Activated T-cell treated with anti-CD3 and anti-CD28 coated beads, Interleukin-2, amount 50 U/mL, for 4 hours (primary cell): ENCODE results near the gene GPR179. TPM values are rescaled to one million over a fixed set of nuclear protein-coding genes. Genes with fewer than 3 reads are reported as not detected.
A peak's percentile ranks its signal among the peaks of the same experiment; 100 is the strongest.
"Not testable (repeated sequence)": the region's sequence is repeated elsewhere in the genome, so short reads cannot be mapped to it uniquely, and the experiment has no call there.

Experiments used
- ATAC-seq, 2 donors: fragments of 200-7000 bp; cut with Tn5 transposase; one replicate each; pipeline ENCODE4 v1.10.0; 2021
- DNase-seq: peaks from one replicate; pipeline ENCODE4 v3.0.0-alpha.2; 2020
- H3K27me3 Mint-ChIP-seq: one replicate; pipeline ENCODE4 v1.8.0; 2021; ENCODE audit warnings: low read depth, mixed read lengths
- H3K36me3 Mint-ChIP-seq: one replicate; pipeline ENCODE4 v1.8.0; 2022; ENCODE audit warnings: mixed read lengths; ENCODE audit not compliant: insufficient read depth
- H3K4me1 Mint-ChIP-seq: one replicate; pipeline ENCODE4 v1.8.0; 2021; ENCODE audit warnings: low read depth, mixed read lengths
- H3K4me3 Mint-ChIP-seq: one replicate; pipeline ENCODE4 v1.8.0; 2021; ENCODE audit warnings: mild to moderate bottlenecking, moderate library complexity, mixed read lengths
- H3K9me3 Mint-ChIP-seq: one replicate; pipeline ENCODE4 v1.8.0; 2021; ENCODE audit warnings: mixed read lengths
- total RNA-seq, 3 donors: library from RNA; stranded (reverse); gene quantifications; one replicate each; pipeline ENCODE4 v1.2.1, GENCODE V29; 2021

Gene GPR179
- total RNA-seq, 3 donors from 2014 or later: 0.03 TPM; not detected in 1

DNA sequence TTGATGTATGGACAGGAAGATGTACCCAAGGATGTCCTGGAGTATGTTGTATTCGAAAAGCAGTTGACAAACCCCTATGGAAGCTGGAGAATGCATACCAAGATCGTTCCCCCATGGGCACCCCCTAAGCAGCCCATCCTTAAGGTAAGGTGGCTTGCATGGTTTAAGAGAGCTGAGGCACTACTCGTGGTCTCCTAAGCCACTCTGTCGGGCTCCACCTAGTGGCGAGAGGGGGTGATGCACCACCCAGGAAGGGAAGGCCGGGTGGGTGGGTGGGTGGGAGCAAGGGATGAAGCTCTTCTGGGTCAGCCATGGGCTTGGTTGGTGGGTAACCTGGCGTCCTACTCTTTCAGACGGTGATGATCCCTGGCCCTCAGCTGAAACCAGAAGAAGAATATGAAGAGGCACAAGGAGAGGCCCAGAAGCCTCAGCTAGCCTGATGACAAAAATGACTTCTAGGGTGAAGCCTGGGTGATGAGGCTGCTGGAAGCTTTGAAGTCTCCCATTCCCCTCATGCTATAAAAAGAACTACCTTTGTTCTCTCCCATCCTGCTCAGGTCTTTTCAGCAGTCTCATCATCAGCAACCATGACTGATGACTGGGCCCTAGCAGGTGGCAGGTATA lies 21.5 kb downstream of the GPR179 start:
- H3K36me3 Mint-ChIP-seq: peaks cover 14% of the 10 kb centered on the region
- peak; percentile 85 to 87 for ATAC-seq
- DNase-seq: peak; percentile 72
- H3K9me3 Mint-ChIP-seq: no peaks in the 10 kb centered on the region
- no peaks in the 10 kb centered on the region for H3K4me1 Mint-ChIP-seq
- no peak overlapping the region for H3K4me3 Mint-ChIP-seq
- H3K27me3 Mint-ChIP-seq: no peaks in the 10 kb centered on the region

DNA sequence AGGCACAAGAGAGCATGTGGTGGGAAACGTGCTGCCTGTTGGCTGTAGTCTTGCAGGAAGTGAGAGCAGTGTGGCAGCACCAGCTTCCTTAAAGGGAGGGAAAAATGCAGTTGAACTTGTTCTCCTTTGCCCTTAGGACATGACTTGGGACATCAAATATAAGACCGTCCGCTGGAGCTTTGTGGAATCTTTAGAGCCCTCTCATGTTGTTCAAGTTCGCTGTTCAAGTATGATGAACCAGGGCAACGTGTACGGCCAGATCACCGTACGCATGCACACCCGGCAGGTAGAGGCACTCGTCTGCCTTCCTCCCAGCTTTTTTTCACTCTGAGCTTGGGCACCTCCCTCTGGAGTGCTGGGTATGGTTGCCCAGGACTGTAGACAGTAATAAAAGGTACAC lies 23.3 kb downstream of the GPR179 start:
- Mint-ChIP-seq H3K36me3 (peaks cover 22% of the 10 kb centered on the region), H3K9me3 (no peaks in the 10 kb centered on the region), H3K4me3 (no peak overlapping the region), H3K27me3 (no peaks in the 10 kb centered on the region), H3K4me1 (no peaks in the 10 kb centered on the region)
- ATAC-seq: no peak
- no peak for DNase-seq

DNA sequence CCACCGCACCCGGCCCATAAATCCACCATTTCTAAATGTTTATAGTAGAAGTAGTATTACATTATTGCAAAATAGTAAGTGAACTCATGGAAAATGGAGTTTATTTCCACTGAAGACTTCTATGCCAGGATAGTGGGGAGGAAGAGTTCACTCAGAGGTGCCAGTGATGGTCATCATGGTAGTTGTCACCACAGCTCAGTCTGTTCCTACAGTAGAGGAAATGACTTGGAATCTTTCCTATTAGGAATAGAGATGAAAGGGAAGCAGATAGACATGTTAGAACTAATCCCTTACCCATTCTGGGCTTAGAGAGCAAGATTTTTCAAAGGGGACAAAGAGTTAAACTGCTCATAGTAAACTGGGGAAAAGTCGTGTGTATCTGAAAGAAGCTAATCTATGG lies 26.7 kb downstream of the GPR179 start:
- H3K4me3 Mint-ChIP-seq: no peak overlapping the region
- ATAC-seq (no peak), DNase-seq (no peak)
- no peaks in the 10 kb centered on the region for H3K27me3 Mint-ChIP-seq
- H3K9me3 Mint-ChIP-seq: no peaks in the 10 kb centered on the region
- H3K36me3 Mint-ChIP-seq: peaks cover 27% of the 10 kb centered on the region
- H3K4me1 Mint-ChIP-seq: no peaks in the 10 kb centered on the region

DNA sequence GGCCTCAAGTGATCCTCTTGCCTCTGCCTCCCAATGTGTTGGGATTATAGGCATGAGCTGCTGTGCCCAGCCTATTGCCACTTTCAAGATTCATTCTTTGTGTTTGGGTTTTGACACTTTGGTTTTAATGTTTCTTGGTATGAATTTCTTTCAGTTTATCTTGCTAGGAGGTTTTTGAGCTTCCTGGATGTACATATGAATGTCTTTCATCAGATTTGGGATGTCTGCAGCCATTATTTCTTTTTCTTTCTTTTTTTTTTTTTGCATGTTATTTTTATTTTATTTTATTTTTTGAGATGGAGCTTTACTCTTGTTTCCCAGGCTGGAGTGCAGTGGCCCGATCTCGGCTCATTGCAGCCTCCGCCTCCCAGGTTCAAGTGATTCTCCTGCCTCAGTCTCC lies 28.3 kb downstream of the GPR179 start:
- H3K9me3 Mint-ChIP-seq: no peaks in the 10 kb centered on the region
- H3K36me3 Mint-ChIP-seq: peaks cover 24% of the 10 kb centered on the region
- H3K27me3 Mint-ChIP-seq: no peaks in the 10 kb centered on the region
- DNase-seq (no peak), ATAC-seq (no peak)
- no peaks in the 10 kb centered on the region for H3K4me1 Mint-ChIP-seq
- no peak overlapping the region for H3K4me3 Mint-ChIP-seq

DNA sequence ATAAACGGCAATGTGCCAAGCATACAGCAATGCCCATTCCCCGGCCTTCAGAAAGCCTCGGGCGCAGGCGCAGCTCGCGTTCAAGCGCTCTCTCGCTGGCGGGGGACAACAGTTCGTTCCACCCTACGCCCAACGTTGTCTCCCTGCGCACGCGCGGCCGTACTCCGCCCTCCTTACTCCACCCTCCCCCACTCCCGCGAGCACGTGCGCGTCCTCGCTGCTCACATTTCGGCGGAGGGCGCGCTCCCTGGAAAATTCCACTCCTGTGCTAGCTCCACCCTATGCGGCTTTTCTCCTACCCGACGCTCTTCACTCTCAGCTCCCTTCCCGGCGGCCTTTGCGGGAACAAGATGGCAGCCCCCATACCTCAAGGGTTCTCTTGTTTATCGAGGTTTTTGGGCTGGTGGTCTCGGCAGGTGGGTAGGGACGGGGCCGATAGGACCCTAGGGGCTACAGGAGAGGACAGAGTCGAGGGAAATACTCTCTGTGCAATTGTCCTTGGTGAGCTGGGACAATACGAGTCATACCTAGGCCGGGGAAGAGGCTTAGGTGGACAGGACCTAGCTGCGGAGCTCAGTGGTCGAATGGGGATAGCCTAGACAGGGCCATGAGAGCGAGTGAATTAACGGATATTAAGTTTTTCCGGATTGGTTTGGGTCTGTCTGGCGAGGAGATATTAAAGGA lies 46.8 kb downstream of the GPR179 start, which contains the start of gene MRPL45:
Gene MRPL45 (plus strand): TSS at position 335 of the 684 bp plus-strand sequence. CDS start 16 bp downstream, at position 351.
- H3K9me3 Mint-ChIP-seq, H3K27me3 Mint-ChIP-seq, H3K36me3 Mint-ChIP-seq, H3K4me1 Mint-ChIP-seq: not testable (repeated sequence)
- peak; percentile 97 to 98 for ATAC-seq
- peak; percentile 95 for DNase-seq
- peak within 1 kb of the TSS; percentile 98 for H3K4me3 Mint-ChIP-seq

DNA sequence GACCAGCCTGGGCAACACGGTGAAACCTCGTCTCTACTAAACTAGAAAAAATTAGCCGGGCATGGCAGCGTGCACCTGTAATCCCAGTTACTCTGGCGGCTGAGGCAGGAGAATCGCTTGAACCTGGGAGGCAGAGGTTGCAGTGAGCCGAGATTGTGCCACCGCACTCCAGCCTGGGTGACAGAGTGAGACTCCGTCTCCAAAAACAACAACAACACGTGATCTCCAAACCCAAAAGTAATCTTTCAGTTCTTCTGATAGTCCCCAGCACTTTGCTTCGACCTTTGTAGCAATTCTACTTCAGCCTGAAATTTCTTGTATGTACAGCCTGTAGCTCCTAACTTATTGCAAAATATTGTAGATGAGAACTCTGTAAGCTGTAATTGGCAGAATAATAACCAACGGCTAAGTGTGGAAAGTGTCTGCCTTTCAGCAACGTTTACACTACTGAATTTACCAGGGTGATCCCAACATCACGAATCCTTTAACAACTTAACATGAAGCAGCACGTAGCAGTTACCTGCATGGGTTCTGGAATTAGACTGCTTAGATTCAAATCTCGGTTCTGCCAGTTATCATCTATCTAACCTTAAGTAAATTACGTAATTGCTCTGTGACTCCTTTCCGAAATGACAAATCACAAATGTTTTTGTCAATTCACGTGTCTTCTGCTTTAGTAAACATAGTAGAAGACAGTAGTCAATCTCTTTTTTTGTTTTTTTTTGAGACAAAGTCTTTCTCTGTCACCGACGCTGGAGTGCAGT lies 48.0 kb downstream of the GPR179 start:
- H3K36me3 Mint-ChIP-seq, H3K27me3 Mint-ChIP-seq, H3K4me1 Mint-ChIP-seq, H3K9me3 Mint-ChIP-seq, ATAC-seq, DNase-seq: not testable (repeated sequence)
- peak overlapping the region; percentile 98 for H3K4me3 Mint-ChIP-seq

DNA sequence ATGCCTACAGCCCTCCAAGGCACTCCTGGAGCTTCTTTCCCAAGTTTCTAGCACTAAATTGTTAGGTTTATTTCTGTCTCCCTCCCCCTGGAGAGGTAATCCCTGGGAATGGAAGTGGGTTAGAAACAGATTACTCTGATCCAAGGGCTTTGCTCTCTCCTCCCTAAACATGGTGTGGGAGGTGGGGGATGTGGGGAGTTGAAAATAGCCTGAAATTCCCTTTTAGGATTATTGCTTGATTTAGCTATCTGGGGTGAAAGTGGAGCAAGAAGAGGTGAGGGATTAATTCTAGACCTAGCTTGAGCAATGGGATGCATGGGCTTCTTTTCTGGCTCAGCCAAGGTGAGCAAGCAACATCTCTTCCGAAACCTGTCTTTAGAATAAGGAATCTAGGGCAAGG lies 54.0 kb downstream of the GPR179 start:
- DNase-seq, ATAC-seq, H3K9me3 Mint-ChIP-seq, H3K4me3 Mint-ChIP-seq, H3K27me3 Mint-ChIP-seq, H3K36me3 Mint-ChIP-seq, H3K4me1 Mint-ChIP-seq: not testable (repeated sequence)

DNA sequence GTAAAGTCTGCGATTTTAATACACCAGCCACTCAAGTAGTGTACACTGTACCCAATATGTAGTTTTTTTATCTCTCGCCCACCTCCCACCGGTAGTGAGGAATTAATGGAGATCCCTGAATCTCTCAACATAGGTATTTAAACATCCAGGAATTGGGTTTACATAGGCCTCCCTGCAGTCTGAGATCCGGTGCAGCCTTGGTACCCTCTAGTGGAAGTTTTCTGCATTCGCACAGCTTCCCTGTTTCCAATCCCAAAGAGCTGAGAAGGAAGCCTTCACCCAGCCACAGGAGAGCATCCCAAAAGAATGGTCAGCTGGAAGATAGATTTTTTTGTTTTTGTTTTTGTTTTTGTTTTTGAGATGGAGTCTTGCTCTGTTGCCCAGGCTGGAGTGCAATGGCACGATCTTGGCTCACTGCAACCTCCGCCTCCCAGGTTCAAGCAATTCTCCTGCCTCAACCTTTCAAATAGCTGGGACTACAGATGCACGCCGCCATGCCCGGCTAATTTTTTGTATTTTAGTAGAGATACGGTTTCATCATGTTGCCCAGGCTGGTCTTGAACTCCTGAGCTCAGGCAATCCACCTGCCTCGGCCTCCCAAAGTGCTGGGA lies 55.4 kb downstream of the GPR179 start:
- not testable (repeated sequence) for H3K9me3 Mint-ChIP-seq, ATAC-seq, H3K4me3 Mint-ChIP-seq, DNase-seq, H3K4me1 Mint-ChIP-seq, H3K36me3 Mint-ChIP-seq, H3K27me3 Mint-ChIP-seq

DNA sequence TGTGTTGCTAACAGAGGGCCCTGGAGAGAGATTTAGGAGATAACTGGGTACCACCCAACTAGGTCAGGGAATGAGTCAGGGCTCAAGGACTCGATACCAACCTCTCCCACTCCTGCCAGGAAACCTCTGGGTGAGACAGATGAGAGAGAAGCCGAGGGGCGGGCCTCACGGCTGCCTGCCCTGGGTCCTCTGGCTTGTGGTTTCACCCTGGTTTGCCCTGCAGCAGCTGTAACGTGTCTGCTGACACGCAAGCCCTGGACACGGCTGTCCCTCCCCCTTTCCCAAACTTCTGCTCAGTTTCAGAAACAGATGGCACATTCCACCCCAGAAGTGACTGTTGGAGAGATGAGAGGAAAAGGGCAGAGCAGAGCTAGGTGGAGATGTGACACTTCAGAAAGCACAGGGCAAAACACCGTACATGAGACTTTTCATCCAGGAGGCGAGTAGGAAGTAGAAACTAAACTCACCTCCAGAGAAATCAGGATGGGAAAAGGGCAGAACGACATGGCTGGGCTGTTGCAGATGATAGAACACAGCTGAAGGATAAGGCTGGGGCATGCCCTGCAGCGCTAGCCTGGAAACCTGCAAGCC lies 57.2 kb downstream of the GPR179 start:
- H3K4me3 Mint-ChIP-seq, H3K9me3 Mint-ChIP-seq, H3K4me1 Mint-ChIP-seq: not testable (repeated sequence)

DNA sequence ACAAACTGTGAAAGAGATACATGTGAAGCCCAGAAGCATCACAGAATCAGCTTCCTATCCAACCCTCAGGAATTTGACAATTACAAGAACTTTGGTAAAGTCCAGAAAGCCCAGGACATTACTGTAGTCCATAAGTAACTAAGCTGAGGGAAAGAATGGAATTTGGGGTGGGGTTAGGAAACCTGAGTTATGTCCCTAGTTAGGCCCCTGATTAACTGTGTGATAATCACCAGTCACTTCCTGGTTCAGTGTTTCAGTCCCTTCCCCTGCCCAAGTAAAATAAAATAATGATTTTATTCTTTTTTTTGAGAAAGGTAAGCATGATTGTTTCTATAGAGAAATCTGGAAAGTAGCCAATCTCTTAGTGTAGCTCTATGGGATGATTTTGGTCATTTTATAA lies 57.8 kb downstream of the GPR179 start:
- not testable (repeated sequence) for H3K4me1 Mint-ChIP-seq, ATAC-seq, H3K4me3 Mint-ChIP-seq, DNase-seq, H3K27me3 Mint-ChIP-seq, H3K36me3 Mint-ChIP-seq, H3K9me3 Mint-ChIP-seq

More for the DNA sequence above, 57.2 kb downstream of the GPR179 start:
- peak; percentile 94 to 96 for ATAC-seq
- DNase-seq, H3K36me3 Mint-ChIP-seq, H3K27me3 Mint-ChIP-seq: not testable (repeated sequence)

Other genes starting within 250 kb of the GPR179 start
- not detected for gene TBC1D3E, start 216.0 kb downstream of the GPR179 start, total RNA-seq
- not detected for gene TBC1D3, start 151.4 kb downstream of the GPR179 start, total RNA-seq
- gene MRPL45, start 46.8 kb downstream of the GPR179 start, total RNA-seq: 10 to 100 TPM; 55.6 to 56.5 (median 55.9) TPM
- 10 to 100 TPM; 32.2 to 33.2 (median 32.8) TPM for gene SOCS7, start 7.9 kb upstream of the GPR179 start, total RNA-seq
- gene ARHGAP23, start 84.5 kb upstream of the GPR179 start, total RNA-seq: under 1 TPM; 0.29 to 0.57 (median 0.48) TPM